Spinal cord (tissue), 10 donors: ENCODE results near the gene SCAF1. TPM values are rescaled to one million over a fixed set of nuclear protein-coding genes. Genes with fewer than 3 reads are reported as not detected.
A peak's percentile ranks its signal among the peaks of the same experiment; 100 is the strongest.
"Not testable (repeated sequence)": the region's sequence is repeated elsewhere in the genome, so short reads cannot be mapped to it uniquely, and the experiment has no call there.

Source experiments
- DNase-seq, 6 donors: peaks; one replicate each; pipeline versions ENCODE4 v3.0.0 to v3.0.0-alpha.2; 2013 to 2015; ENCODE audit warnings: low spot score in 6 of 6, low read depth in 4 of 6
- H3K27ac ChIP-seq: one replicate; pipeline ENCODE4 v1.5.1; 2013; ENCODE audit warnings: low read depth, low read length, control low read depth
- H3K27me3 ChIP-seq: one replicate; pipeline ENCODE4 v1.6.1; 2013; ENCODE audit warnings: low read length; ENCODE audit not compliant: control insufficient read depth, insufficient read depth
- H3K36me3 ChIP-seq: one replicate; pipeline ENCODE4 v1.6.1; 2013; ENCODE audit warnings: low read length; ENCODE audit not compliant: control insufficient read depth, insufficient read depth
- H3K4me1 ChIP-seq: one replicate; pipeline ENCODE4 v1.6.1; 2013; ENCODE audit warnings: low read length; ENCODE audit not compliant: control insufficient read depth, insufficient read depth
- H3K4me3 ChIP-seq: one replicate; pipeline ENCODE4 v1.5.1; 2013; ENCODE audit warnings: low read depth, low read length, control low read depth
- H3K9me3 ChIP-seq: one replicate; pipeline ENCODE4 v1.6.1; 2013; ENCODE audit warnings: low read length; ENCODE audit not compliant: control insufficient read depth, insufficient read depth
- WGBS: methylation state at CpG from one replicate; pipeline ENCODE4 v1.1.5; 2013; ENCODE audit warnings: missing lambda C conversion rate; ENCODE audit not compliant: insufficient coverage; 5-methylcytosine and 5-hydroxymethylcytosine counted together
- polyA plus RNA-seq, 2 donors: library from polyadenylated mRNA; unstranded; fragments of 120-200 nt; gene quantifications; one replicate each; pipeline ENCODE4 v1.2.1, GENCODE V29; 2013; ENCODE audit not compliant: insufficient read length in 2 of 2
- total RNA-seq, 2 donors: library from RNA; depleted of rRNA in 1 of 2; stranded (reverse); fragments of 120-200 nt in 1 of 2; fragments of >200 nt in 1 of 2; gene quantifications; one replicate each; pipeline versions ENCODE4 v1.2.3 to v1.2.4, GENCODE V29; 2013 to 2014
- donor health status: healthy.

Gene SCAF1
- total and polyA plus RNA-seq, 4 donors: 11.8 to 70.8 (median 39.2) TPM

DNA sequence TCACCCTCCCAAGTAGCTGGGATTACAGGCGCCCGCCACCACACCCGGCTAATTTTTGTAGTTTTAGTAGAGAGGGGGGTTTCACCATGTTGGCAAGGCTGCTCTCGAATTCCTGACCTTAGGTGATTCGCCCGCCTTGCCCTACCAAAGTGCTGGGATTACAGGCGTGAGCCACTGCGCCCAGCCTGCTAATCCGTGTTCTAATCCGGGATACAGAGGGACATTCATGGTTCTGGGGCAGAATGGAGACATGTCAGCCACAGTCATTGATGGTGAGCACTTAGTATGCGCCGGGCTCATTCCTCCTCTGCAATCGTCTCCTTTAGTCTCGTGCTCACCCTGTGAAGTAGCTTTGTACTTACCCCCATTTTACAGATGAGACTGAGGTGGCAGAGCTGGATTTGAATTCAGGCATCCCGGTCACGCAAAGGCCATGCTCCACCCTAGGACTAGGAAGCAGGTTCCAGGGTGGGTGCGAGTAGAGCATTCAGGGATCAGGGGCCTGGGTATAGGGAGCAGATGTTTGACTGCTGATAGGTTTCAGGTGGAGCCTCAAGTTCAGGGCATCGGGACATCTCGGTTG, 10.3 kb upstream of the SCAF1 start:
- H3K27me3 ChIP-seq: no peaks in the 10 kb centered on the region
- H3K27ac ChIP-seq: no peak overlapping the region
- WGBS: 84% methylated on average over 14 of the region's 19 CpGs

DNA sequence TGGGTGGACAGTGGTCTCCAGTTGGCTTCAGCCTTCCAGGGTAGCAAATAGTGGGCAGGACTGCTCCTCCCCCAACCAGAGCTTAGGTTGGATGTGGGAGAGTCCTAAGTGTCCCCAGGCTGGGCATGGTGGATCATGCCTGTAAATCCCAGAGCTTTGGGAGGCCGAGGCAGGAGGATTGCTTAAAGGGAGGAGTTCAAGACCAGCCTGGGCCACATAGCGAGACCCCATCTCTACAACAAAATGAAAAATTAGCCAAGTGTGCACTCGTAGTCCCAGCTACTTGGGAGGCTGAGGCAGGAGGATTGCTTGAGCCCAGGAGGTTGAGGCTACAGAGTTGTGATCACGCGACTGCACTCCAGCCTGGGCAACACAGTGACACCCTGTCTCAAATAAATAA, 9.4 kb upstream of the SCAF1 start:
- Histone ChIP-seq H3K4me3 (no peak overlapping the region), H3K27ac (no peak overlapping the region), H3K9me3 (no peaks in the 10 kb centered on the region), H3K4me1 (peaks cover 35% of the 10 kb centered on the region), H3K27me3 (no peaks in the 10 kb centered on the region), H3K36me3 (peaks cover 8% of the 10 kb centered on the region)
- 100% methylated on average over 1 of the region's 5 CpGs for WGBS
- DNase-seq: no peak

More for the DNA sequence above, 10.3 kb upstream of the SCAF1 start:
- Histone ChIP-seq H3K36me3 (peaks cover 12% of the 10 kb centered on the region), H3K9me3 (no peaks in the 10 kb centered on the region), H3K4me1 (peaks cover 31% of the 10 kb centered on the region), H3K4me3 (no peak overlapping the region)
- no peak for DNase-seq

DNA sequence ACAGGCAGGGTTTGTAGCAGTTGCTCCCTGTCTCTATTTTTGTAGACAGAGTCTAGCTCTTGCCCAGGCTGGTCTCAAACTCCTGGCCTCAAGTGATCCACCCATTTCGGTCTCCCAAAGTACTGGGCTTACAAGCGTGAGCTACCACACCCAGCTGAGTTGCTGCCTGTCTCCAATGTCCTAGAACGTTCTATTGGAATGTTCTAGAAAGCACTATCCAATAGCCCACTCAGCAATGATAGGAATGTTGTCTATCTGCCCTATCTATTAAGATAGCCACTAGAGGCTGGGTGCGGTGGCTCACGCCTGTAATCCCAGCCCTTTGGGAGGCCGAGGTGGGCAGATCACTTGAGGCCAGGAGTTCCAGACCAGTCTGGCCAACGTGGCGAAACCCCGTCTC, 8.7 kb upstream of the SCAF1 start:
- peaks cover 39% of the 10 kb centered on the region for H3K4me1 ChIP-seq
- not testable (repeated sequence) for H3K4me3 ChIP-seq, H3K27me3 ChIP-seq, H3K27ac ChIP-seq, H3K36me3 ChIP-seq, DNase-seq, H3K9me3 ChIP-seq
- WGBS: 92% methylated on average over 7 of the region's 9 CpGs

DNA sequence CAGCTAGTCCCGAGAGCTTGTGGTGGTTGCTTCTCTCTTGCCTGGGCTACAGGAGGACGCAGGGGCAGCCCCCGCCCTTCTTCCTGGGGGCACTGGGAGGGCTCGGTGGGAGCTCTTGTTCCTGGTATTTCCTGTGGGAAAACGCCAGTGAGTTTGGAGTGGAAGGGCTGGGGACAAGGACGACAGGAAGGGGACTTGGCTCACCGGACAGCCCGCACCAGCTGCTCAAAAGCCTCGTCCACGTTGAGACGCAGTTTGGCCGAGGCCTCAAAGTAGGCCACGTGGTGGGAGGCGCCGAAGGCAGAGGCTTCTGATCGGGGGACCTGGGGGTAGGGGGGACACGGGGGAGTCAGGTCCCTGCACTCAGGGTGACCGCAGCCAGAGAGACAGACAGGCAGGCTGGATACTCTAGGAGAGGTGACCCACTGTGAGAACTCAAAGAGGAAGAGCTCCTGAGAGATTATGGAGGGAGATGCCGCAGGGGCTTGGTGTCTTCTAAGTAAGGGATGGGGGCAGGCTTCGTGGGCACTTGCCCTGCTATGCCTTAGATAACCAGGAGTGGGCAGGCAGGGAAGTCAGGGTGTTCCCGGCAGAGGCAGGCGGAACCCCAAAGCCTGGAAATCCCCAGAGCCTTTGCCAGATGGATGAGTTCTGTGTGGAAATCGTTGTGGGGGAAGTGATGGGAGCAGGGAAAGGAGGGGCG, 6.3 kb upstream of the SCAF1 start:
- no peak for DNase-seq
- no peak overlapping the region for H3K4me3 ChIP-seq
- no peak overlapping the region for H3K27ac ChIP-seq
- 30% methylated on average over 24 of the region's 24 CpGs for WGBS
- peaks cover 2% of the 10 kb centered on the region for H3K27me3 ChIP-seq
- peaks cover 52% of the 10 kb centered on the region for H3K4me1 ChIP-seq
- peaks cover 2% of the 10 kb centered on the region for H3K36me3 ChIP-seq
- no peaks in the 10 kb centered on the region for H3K9me3 ChIP-seq

DNA sequence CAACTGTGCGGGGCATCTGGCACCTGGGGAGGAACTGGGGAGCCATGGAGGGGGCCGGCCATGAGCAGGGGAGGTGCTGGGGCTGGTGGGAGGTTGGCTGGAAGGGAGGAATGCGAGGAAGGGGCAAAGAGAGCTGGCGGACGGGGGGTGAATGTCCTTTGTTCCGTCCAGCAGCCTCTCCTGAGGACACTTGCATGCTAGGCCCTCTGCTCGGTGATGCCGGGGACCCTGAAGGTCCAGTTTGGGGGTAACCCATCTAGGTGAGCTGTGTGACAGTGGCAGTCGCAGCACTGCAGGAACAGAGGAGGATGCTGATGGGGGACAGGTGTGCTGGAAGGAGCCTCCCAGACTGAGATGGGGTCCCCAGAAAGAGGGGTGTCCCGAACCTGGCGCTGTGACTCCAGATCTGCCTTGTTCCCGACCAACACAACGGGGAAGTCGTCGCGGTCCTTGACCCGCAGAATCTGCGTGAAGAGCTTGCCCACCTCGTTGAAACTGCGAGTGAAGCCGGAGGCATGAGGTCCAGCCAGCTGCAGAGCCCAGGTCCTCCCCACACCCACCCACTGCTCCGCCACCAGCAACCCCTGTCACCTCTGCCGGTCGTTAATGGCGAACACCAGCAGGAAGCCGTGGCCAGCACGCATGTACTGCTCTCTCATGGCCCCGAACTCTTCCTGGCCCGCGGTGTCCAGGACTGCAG, 5.6 kb upstream of the SCAF1 start:
- Histone ChIP-seq H3K4me1 (peaks cover 53% of the 10 kb centered on the region), H3K36me3 (peaks cover 2% of the 10 kb centered on the region), H3K4me3 (no peak overlapping the region), H3K9me3 (no peaks in the 10 kb centered on the region), H3K27me3 (peaks cover 2% of the 10 kb centered on the region), H3K27ac (no peak overlapping the region)
- 48% methylated on average over 30 of the region's 30 CpGs for WGBS
- DNase-seq: no peak

DNA sequence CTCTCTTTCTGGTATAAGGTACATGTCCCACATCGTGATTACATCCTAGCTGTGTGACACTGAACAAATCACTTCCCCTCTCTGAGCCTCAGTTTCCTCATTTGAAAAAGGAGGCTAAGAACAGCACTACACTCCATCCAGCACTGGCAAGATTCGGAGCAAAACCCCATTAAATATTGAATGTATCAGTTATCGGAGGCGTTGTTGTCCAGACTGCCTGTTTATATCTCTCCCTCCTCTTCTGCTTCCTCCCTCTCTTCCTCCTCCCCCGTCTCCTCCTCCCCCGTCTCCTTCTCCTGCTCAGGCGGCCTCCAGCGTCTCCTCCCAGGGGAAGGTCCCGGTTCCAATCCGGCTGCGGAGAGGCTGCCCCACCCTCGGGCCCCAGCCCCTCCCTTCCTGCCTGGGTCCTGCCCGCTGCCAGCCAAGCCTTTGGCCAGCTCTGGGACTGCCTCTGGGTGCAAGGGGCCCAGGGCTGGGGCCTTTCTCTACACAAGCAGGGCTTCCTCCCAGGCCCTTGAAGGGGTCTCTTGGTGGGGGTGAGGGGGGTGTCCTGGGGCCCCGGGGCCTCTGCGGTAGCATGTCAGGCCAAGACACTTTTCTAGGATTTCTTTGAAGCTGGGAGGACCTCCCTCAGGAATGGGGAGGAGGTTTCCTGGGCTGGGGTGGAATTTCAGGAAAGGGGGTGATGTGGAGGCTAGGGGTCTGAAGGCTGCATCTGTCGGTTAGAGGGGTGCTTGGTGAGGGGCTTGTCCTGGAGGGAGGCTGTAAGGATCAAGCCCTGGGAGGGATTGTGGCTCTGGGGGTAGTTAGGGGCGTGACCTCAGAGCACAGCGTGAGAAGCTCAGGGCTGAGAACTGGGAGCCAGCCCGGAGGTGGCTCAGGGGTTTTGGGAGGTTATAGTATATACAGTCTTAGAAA, 3.9 kb upstream of the SCAF1 start:
- H3K9me3 ChIP-seq: no peaks in the 10 kb centered on the region
- no peak overlapping the region for H3K4me3 ChIP-seq
- peak overlapping the region; percentile 52 for H3K27ac ChIP-seq
- peak in 1 of 6 donors; percentile 38 for DNase-seq
- peaks cover 2% of the 10 kb centered on the region for H3K27me3 ChIP-seq
- 18% methylated on average over 16 of the region's 19 CpGs for WGBS
- peaks cover 2% of the 10 kb centered on the region for H3K36me3 ChIP-seq
- H3K4me1 ChIP-seq: peaks cover 60% of the 10 kb centered on the region

DNA sequence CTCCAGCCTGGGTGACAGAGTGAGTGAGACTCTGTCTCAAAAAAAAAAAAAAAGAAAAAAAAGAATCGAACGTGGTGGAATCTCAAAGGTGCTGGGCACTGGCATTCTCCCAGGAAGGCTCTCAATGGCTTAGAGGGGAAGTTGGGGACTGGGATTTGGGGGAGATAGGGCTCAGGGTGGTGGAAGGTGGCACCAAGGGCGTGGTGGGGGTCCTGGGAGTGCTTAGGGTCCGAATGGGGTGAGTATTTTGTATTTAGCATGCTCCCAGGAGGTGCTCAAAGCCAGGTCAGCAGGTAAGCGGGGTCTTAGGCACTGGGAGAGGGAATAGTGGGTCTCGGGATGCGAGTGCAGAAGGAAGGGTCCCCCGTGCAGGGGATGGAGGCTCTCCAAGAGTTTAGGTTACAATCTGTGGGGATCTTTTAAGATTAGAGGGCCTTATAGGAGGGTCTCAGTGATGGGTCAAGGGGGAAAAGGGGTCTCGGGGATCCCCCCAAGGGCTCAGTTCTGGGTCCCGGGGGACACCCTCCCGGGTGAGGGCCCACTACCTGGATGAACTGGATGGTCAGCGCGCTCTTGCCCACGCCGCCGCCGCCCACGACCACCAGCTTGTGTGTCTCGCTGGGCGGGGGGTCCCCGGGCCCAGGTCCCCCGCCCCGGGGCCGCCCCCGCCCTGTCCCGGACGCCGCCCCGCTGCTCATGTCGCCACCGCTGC, 2.5 kb upstream of the SCAF1 start:
- peak in 1 of 6 donors; percentile 35 for DNase-seq

DNA sequence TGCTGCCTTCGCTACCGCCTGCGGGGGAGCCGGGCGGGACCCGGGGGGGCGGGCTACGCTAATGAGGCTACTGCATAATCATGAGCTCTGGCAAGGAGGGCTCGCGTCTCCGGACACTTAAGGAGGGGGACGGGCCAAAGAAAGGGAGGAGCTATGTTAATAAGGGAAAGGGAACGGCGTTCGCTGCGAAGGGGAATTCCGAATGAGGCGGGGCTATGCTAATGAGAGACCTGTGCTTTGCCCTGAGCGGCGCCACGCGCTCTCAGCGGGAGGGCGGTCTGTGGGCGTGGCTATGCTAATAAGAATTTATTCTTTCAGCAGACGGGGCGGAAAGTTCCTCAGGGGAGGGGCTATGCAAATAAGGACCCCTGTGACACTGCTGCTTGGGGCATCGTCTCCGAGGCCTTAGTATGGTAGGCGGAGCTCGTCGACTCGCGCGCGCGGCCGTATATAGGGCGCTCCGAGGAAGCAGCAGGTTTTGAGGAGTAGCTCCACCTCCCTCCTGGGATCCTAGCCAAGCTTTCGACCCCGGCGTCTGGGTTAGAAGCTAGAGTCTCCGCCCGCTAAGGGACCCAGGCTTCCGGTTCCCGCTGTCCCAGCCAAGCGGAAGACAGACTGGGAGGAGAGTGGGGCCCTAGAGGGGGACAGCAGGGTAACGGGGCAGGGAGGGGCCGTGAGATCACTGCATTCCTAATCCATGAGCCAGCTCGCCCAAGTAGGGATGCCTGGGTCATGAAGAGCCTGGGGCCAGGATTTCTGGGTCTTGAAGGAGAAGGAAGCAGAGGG, 1.7 kb upstream of the SCAF1 start, which contains the start of gene RRAS:
Gene RRAS (minus strand): TSS at position 31 of the 786 bp plus-strand sequence. CDS start 45 bp downstream, outside the sequence.
- Histone ChIP-seq H3K36me3 (peaks cover 11% of the 10 kb centered on the region), H3K4me1 (peaks cover 64% of the 10 kb centered on the region), H3K27ac (peak within 1 kb of the TSS; percentile 100), H3K27me3 (peaks cover 2% of the 10 kb centered on the region), H3K4me3 (peak within 1 kb of the TSS; percentile 99), H3K9me3 (no peaks in the 10 kb centered on the region)
- DNase-seq: peak; percentile 93 to 99 (median 97)
- 0% methylated on average over 50 of the region's 51 CpGs for WGBS

More for the DNA sequence above, 2.5 kb upstream of the SCAF1 start:
- WGBS: 2% methylated on average over 31 of the region's 31 CpGs
- peak overlapping the region; percentile 100 for H3K27ac ChIP-seq
- peaks cover 3% of the 10 kb centered on the region for H3K36me3 ChIP-seq
- peaks cover 64% of the 10 kb centered on the region for H3K4me1 ChIP-seq
- peaks cover 2% of the 10 kb centered on the region for H3K27me3 ChIP-seq
- H3K9me3 ChIP-seq: no peaks in the 10 kb centered on the region
- peak overlapping the region; percentile 99 for H3K4me3 ChIP-seq
